H54 (cell line): ENCODE measurements around the gene SRC.

Experiments used
- DNase-seq: peaks from one replicate; pipeline ENCODE4 v3.0.0; 2011; ENCODE audit warnings: low spot score, mixed read lengths; ENCODE audit not compliant: insufficient read length
- FAIRE-seq: peaks from 3 replicates; lab custom pipeline; 2011; peaks lifted over from hg19 to GRCh38; lab: Jason Lieb, UNC
- POLR2A ChIP-seq: IDR thresholded peaks from 2 replicates; pipeline ENCODE4 v1.6.1; 2011; ENCODE audit warnings: low read depth, mild to moderate bottlenecking, low read length

The SRC gene

GRCh38 chr20:37345339-37346235, at the start of gene SRC:
Gene SRC, plus strand, starts transcription at chr20:37346140. Its CDS starts 38,014 bp downstream, at chr20:37384154.
- DNase-seq (peak; percentile 82), FAIRE-seq (no peak)
- peak; percentile 94 for TF ChIP-seq POLR2A

- no peak for DNase-seq
- TF ChIP-seq POLR2A = no peak
- FAIRE-seq = no peak
These were observed 49.6 kb upstream of the SRC start for GRCh38 chr20:37296371-37296770.

GRCh38 chr20:37297066-37297736, 48.7 kb upstream of the SRC start:
- DNase-seq = no peak
- FAIRE-seq = no peak
- no peak for TF ChIP-seq POLR2A

GRCh38 chr20:37298190-37298939, 47.6 kb upstream of the SRC start:
- DNase-seq (no peak), FAIRE-seq (no peak)
- TF ChIP-seq POLR2A = no peak

- FAIRE-seq (no peak), DNase-seq (no peak)
- TF ChIP-seq POLR2A = no peak
These were observed 46.0 kb upstream of the SRC start for GRCh38 chr20:37299718-37300528.

GRCh38 chr20:37301120-37301519, 44.8 kb upstream of the SRC start:
- FAIRE-seq = no peak
- no peak for DNase-seq
- TF ChIP-seq POLR2A = no peak

- FAIRE-seq = no peak
- TF ChIP-seq POLR2A = no peak
These were observed 44.4 kb upstream of the SRC start for GRCh38 chr20:37301558-37301957.

GRCh38 chr20:37302981-37303380, 43.0 kb upstream of the SRC start:
- no peak for DNase-seq

More at GRCh38 chr20:37301558-37301957, 44.4 kb upstream of the SRC start:
- DNase-seq = no peak

GRCh38 chr20:37303637-37304036, 42.3 kb upstream of the SRC start:
- FAIRE-seq (no peak), DNase-seq (no peak)
- TF ChIP-seq POLR2A = no peak

More at GRCh38 chr20:37302981-37303380, 43.0 kb upstream of the SRC start:
- no peak for FAIRE-seq
- TF ChIP-seq POLR2A = no peak

- TF ChIP-seq POLR2A = no peak
- DNase-seq (no peak), FAIRE-seq (no peak)
These were observed 40.9 kb upstream of the SRC start for GRCh38 chr20:37305079-37305478.

GRCh38 chr20:37305839-37306238, 40.1 kb upstream of the SRC start:
- DNase-seq (no peak), FAIRE-seq (no peak)
- no peak for TF ChIP-seq POLR2A

- TF ChIP-seq POLR2A = no peak
- DNase-seq (no peak), FAIRE-seq (no peak)
These were observed 37.6 kb upstream of the SRC start for GRCh38 chr20:37308086-37309050.

- TF ChIP-seq POLR2A = no peak
- DNase-seq (no peak), FAIRE-seq (no peak)
These were observed 36.6 kb upstream of the SRC start for GRCh38 chr20:37309290-37309689.
